ENCODE data around the gene CSKMT.
"Not testable (repeated sequence)": the region's sequence is repeated elsewhere in the genome, so short reads cannot be mapped to it uniquely, and the experiment has no call there.

Gene CSKMT

GRCh38 chr11:62648185-62648966, 16.7 kb upstream of the CSKMT start:
- H3K4me3 ChIP-seq (ENCODE audit: low read depth, low read length) = no peak overlapping the region
- no peak for TF ChIP-seq CTCF (IDR thresholded peaks at IDR 0.05; ENCODE audit: borderline replicate concordance, insufficient read depth, low read depth, low read length)

- no peak overlapping the region for H3K4me3 ChIP-seq (ENCODE audit: low read depth, low read length)
- TF ChIP-seq CTCF (IDR thresholded peaks at IDR 0.05; ENCODE audit: borderline replicate concordance, insufficient read depth, low read depth, low read length) = no peak
Observed at GRCh38 chr11:62648967-62649364, 16.1 kb upstream of the CSKMT start.

GRCh38 chr11:62649486-62649885, 15.6 kb upstream of the CSKMT start:
- TF ChIP-seq CTCF (IDR thresholded peaks at IDR 0.05; ENCODE audit: borderline replicate concordance, insufficient read depth, low read depth, low read length) = no peak
- no peak overlapping the region for H3K4me3 ChIP-seq (ENCODE audit: low read depth, low read length)

- not testable (repeated sequence) for H3K4me3 ChIP-seq (ENCODE audit: low read depth, low read length)
Observed at GRCh38 chr11:62650283-62650682, 14.8 kb upstream of the CSKMT start.

- TF ChIP-seq CTCF (IDR thresholded peaks at IDR 0.05; ENCODE audit: borderline replicate concordance, insufficient read depth, low read depth, low read length) = no peak
- H3K4me3 ChIP-seq (ENCODE audit: low read depth, low read length) = peak overlapping the region; percentile 60
Observed at GRCh38 chr11:62652161-62653006, 12.7 kb upstream of the CSKMT start.

- no peak for TF ChIP-seq CTCF (IDR thresholded peaks at IDR 0.05; ENCODE audit: borderline replicate concordance, insufficient read depth, low read depth, low read length)
- no peak overlapping the region for H3K4me3 ChIP-seq (ENCODE audit: low read depth, low read length)
Observed at GRCh38 chr11:62654297-62654696, 10.8 kb upstream of the CSKMT start.

GRCh38 chr11:62656796-62657429, 8.2 kb upstream of the CSKMT start:
- TF ChIP-seq CTCF (IDR thresholded peaks at IDR 0.05; ENCODE audit: borderline replicate concordance, insufficient read depth, low read depth, low read length) = no peak
- no peak overlapping the region for H3K4me3 ChIP-seq (ENCODE audit: low read depth, low read length)
